ENCODE data around the gene HPCAL1.
"Not testable (repeated sequence)": the region's sequence is repeated elsewhere in the genome, so short reads cannot be mapped to it uniquely, and the experiment has no call there.

HPCAL1 gene

DNA sequence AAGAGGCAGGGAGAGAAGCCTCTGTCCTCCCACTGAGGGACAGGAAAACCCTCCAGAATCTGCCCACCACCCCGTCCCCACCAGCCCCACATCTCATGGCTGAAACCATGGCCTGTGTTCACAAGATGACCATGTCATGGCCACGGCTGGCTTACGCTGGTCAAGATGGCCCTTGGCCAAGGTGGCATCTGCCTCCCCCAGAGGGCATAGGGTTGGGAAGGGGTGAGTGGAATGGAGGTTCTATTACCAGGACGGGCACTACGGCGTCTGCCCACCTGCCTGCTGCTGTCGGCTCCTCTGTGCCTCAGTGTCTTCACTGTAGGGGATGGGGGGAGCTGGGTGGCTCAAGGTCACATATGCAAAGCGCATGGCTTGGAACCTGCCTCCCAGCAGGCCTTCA, 125.7 kb downstream of the HPCAL1 start:
- DNase-seq, result no peak

DNA sequence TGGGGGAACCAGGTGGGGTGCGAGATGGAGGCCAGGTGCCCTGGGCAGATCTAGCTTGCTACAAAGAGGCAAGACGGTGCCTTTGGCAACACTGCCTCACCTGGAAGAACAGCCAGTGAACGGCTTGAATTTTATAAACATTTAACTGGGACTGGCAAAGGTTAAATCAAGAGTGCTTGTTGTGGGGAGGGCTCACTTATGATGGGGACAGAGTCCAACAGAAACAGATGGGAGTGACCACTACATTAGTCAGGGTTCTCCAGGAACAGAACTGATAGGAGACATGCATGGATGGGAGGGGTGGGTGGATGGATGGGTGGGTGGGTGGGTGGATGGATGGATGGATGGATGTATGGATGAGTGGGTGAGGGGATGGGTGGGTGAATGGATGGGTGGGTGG, 126.2 kb downstream of the HPCAL1 start:
- DNase-seq, result no peak

DNA sequence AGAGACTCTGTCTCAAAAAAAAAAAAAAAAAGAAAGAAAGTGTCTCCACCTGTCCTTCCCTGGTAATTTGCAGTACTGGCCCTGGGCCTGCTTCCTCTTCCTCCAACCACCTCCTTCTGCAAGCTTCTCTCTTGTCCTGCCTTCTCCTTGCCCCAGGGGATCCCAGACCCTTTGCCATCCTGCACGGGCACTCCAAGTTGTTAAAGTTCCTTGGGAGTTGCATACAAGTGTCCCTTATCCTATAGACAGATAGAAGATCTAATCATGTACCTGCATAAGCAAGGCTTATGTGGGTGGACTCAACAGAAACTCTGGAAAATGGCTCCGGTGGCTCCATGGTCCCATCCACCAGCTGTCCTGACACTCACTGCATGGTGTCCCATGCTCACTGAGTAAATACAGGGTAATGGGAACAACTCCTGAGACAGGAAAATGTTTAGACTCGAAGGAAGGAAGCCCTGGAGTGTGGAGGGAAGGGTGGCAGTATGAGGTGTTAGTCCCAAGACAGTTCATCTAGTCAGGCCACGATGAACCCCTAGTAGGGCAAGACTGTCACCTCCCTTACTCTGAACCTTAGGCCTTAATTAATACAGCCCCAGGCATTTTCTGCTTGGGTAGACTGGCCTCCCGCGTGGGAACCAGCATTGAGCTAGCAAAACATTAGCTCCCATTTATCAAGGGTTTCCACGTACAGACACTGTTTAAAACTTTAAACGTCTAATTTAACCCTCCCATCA, 128.3 kb downstream of the HPCAL1 start:
- DNase-seq, result no peak

DNA sequence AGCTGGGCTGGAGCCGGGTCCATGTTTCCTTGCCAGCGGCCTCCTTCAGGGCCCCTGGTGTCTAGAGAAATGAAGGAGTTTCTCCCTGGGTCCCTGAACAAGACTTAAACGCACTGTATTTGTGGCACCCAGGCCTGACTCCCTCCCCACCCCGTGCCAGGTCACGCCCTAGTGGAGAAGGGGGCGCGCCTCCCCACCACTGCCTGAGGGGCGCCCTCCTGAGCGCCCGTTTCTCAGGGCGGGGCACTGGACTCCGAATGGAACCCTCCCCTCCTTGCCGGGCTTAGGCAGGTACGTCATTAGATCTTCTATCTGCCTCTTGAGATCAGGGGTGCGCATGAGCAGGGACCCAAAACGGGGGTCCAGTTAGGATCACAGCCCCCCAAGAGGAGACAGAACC, 129.1 kb downstream of the HPCAL1 start:
- no peak for DNase-seq

DNA sequence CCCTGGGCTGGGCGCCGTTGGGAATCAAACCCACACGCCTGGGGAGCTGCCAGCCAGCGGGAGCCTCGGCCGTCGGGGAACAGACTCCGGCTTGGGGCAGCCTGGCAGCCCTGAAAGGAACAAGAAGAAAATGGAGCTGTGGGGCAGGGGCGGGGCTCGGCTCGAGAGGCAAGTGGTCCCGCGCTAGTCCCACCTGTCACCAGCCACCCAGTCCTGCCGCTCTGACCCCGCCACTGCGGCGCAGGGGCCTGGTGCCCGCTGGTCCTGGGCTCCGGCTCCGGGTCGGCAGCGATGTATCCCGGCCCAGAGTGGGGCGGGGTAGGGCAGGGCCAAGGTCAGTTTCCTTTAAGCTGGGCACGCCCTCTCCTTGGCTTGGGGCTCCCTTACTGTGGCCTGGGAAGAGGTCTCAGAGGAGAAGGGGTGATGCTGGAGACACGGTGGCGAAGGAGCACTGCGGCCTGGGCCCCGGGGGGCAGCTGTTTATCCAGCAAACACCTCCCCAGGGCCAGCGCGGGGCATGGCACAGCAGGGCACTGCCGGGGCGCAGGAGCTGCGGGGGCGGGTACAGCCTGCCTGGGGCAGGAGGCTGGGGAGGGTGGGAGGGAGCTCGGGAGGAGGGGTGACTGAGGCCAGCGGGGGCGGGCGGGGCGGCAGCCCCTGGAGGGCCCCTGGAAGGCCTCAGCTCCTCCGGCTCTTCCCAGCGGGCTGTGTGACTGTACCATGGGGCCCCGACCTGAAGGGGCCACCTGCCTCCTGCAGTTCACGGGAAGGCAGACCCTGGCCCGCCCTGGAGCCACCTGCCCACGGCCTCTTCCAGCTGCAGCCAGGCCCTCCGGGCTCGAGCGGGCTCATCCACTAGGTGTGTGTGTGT, 129.8 kb downstream of the HPCAL1 start:
- DNase-seq, result no peak

DNA sequence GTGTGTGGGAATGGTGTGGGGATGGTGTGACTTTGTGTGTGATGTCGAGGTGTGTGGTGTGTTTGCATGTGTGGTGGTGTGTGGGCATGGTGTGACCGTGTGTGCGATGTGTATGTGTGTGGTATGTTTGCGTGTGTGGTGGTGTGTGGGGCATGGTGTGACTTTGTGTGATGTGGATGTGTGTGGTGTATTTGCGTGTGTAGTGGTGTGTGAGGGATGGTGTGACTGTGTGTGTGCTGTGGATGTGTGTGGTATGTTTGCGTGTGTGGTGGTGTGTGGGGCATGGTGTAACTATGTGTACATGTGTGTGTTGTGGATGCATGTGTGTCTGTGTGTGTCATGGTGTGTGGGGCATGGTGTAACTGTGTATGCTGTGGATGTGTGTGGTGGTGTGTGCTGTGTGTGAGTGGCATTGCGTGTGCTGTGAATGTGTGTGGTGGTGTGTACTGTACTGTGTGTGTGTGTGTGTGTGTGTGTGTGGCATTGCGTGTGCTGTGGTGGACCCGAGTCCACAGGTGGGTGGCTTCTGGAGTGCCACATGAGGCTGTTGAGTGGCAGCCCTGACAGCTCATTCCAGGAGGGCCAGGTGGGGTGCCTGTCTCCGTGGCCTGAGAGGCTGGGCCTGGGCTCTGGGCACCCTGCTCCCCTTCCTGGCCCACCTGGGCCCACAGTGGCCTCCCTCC, 130.7 kb downstream of the HPCAL1 start:
- DNase-seq, result no peak

DNA sequence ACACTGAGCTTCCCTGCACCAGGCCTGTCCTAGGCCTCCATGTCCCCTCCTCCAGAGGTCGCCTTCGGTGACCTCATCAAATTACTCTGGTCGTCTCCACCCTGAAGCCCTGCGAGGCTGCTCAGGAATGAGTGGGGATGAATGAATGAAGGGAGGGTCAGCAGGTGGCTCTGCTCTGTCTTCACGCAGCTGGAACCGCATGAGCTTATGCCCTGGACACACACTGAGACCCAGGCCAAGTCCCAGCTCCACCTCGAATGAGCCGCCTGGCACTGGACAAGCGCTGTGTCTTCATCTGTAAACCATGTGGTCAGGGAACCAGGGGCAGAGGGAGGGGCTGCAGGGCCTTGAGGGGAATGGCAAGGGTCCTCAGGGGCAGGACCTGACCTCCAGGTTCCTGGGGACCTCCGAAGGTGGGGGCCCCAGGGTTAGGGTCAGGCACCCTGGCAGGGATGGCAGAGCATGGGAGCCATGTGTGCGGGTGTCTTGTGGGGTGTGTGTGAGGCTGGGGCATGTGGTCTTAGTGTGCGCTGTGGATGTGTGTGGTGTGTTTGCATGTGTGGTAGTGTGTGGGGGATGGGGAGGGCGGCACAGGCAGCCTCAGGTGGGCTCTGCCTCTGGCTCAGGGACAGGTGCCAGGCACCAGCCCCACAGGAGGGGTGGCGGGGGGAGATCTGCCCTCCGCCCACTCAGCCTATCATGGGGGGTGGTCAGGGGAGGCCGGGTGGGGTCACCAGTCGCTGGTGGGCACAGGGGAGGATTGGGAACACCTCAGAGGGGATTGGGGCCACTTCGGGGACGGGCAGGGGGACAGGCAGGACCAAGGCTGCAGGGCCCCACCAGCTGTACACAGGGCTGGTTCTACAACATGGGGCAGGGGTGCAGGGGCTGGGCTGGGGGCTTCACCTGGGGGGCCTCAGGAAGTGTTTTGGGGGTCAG, 131.5 kb downstream of the HPCAL1 start:
- DNase-seq, result no peak

DNA sequence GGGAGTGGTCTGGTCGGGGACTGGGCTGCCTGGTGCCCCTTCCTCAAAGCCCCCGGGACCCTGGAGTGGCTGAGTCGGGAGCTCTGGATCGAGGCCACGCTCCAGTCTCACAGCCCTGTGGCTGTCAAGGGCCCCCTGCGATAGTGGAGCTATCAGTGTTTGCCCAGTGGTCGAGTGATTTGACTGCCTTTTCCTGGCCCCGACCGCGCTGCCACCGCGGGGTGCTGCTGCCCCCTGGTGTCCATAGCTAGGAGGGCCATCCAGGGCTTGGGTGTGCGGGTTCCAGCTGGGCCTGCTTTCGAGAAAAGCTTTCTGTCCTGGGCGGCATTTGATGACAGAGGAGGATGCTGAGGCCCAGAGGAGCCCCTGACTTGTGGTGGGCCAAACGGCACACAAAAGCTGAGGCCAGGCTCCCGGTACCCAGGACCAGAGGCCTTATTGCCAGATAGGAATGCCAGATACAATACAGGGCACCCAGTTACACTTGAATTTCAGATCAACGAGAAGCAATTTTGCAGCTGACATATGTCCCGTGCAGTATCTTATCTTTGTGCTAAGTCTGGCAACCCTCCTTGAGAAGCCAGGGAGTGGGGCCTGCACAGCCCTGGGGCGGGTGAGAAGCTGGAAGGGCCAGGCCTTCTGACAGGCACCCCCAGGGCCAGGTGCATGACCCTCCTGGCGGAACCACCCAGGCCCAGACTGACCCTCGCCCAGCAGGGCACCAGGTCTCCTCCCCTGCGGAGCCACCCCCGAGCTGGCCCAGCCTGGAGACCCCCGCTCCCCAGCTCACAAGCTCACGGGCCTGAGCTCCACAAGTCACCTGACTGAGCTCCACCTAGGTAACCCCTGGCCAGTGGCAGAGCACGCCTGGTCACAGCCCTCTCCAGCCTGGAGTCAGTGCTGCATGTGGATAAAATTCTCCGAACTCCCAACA, 132.4 kb downstream of the HPCAL1 start:
- DNase-seq, result peak; percentile 64

DNA sequence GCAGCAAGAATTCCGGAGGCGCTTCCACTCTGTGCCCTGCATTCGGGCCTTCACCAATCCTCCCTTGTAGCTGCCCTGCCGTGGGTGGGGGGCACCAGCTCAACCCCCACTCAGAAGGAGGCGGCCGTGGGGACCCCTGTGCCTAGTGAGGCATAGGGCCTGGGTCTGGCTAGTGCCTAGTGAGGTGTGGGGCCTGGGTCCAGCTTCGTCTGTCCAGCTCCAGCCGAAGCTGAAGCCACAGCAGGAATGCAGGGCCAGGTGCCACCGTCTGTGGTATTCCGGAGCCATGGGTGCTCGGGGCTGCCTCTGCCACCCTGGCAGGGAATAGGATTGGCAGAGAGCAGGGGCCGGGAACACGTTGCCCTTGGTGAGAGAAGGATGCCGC, 133.1 kb downstream of the HPCAL1 start:
- DNase-seq, result no peak

DNA sequence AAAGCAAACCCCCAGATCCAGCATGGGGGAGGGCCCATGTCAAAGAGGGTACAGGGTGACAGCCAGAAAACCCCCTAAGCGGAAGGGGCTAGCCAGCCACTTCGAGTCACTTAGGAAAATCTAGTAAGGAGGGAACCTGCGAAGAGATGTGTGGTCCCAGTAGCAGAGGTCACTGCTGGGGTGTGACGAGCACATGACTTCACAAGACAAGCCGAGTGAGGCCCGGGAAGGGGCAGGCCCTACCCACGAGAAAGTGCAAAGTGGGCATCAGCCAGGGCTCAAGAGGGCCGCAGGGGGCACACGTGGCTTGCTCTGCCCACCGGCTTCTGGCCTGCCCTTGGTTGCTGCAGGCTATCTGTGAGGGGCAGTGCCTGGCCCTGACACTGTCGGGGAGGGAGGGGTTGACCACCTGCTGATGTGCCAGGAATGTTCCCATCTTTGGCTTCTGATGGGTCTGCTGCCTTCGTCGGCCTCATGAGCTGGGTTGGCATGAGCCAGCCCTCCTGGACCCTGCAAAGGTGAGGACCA, 133.9 kb downstream of the HPCAL1 start:
- DNase-seq, result no peak

DNA sequence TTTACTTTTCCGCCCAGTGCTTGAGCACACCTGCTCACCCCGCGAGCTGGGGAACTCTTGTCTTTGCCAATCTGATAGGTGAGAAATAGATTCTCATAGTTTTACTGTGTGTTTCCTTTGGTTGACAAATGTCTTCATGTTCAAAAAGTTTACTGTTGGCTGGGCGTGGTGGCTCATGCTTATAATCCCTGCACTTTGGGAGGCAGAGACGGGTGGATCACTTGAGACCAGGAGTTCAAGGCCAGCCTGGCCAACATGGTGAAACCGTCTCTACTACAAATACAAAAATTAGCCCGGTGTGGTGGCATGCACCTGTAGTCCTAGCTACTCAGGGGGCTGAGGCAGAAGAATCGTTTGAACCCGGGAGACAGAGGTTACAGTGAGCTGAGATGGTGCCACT, 135.1 kb downstream of the HPCAL1 start:
- no peak for DNase-seq

DNA sequence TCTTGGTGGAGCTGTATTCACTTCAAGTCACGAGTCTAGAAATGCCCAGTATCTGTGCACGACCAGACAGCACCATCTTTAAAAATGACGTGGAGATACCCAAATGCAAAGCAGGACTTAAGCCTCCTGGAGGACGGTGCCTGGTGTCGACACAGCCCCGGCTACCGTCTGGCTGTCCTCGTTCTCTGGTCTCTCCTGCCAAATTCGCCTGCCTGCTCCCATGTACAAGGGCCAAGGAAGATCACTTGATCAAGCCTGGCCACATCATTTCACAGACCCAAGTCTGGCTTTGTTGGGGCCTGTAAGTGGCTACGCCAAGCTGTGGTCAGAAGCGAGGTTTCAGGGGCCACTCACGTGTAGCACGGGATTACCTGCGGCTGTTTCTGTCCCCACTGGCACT, 136.0 kb downstream of the HPCAL1 start:
- no peak for DNase-seq

DNA sequence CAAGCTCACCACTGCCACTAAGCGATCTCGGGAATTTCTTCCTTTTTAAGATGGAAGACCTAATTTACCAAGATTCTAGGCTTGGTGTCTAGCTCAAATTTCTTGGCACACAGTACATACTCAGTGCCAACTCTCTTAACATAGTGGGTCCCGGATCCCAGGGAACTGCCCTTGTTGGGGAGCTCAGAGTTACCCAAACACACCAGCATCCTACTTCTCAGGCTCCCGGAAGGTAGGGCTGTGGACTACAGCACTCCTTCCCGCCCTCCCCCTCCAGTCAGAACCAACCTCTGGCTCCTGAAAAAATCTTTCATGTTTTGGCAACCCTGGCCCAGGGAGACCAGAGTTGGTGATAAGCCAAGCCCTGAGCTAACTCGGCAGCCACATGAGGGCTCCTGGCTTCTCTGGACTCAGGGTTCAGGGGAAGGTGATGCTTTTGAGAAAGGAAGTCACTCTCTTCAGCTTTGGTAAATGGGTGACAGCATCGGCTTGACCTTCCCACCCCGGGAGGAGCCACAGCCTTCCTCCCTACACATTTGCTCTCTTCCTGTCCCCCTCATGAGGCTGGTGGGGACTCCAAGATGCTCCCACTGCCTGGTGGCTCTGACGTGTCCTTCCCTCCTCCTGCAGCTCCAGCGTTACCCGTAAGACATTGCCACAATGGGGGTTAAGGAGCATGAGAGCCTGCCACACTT, 136.6 kb downstream of the HPCAL1 start:
- DNase-seq, result no peak

DNA sequence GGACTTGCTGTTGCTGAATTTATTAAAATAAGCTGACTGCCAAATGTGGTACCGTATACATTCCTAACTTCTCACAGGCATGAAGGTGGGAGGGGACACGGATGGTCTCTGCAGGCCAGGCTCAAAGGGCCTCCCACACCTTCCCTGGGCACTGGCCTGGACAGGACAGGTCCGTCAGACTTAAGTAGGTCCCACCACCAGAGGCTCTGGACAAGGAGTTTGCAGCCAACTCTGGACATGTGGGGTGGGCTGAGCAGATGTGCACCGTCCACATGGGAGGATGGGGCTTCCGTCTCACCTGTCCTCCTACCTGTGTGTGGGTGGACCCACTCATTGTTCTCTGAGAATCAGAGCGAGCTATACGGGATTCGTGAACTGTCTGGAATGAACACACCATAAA, 137.3 kb downstream of the HPCAL1 start:
- DNase-seq, result no peak

DNA sequence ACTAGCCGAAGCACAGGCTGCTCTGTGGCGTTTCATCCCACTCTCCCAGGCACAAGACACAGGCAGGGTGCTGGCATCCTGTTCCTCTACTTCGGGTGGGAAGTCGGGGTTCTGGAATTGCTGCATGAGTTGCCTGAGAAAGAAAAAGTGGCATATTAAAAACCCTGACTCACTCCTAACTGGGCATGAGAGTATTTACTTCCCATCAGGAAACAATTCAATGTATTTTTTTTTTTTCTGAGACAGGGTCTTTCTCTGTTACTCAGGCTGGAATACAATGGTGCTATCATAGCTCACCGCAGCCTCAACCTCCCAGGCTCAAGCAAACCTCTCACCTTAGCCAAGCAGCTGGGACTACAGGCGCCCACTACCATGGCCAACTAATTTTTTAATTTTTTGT, 138.0 kb downstream of the HPCAL1 start:
- no peak for DNase-seq

DNA sequence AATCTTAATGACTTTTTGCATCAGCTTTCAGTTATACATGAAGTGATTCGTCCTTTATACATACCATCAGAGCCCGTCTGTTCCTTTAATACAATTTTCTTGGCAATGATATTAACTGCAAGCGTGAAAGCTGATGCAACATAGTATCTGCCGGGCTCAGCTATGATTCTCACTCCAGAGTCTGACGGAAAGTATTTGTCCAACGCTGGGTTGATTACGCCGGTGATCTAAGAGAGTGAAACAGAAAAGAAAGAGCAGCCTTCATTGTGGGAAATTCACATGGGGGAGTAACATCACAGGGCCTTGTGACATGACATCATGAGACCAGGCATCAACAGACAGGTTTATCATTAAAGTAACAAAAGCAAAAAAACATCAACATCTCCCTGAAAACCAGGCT, 139.2 kb downstream of the HPCAL1 start:
- DNase-seq, result no peak

DNA sequence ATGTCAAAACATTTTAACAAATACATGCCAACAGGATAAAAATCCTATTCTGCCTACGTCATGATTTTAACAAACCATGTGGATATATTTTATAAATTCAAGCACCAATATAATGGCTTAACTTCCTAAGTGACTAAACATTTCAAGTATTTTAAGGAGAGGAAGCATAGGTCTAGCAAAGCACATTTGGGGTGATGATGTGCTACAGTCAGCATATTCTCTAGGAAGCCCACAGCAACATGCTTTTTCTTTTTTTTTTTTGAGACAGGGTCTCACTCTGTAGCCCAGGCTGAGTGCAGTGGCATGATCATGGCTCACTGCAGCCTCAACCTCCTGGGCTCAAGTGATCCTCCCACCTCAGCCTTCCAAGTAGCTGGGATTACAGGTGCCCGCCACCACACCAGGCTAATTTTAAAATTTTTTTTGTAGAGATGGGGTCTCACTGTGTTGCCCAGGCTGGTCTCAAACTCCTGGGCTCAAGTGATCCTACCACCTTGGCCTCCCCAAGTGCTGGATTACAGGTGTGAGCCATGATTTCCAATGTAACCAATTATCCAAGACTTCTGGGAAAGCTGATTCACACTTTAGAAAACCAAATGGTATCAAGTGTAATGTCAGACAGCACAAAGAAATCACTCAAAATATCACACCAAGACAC, 139.9 kb downstream of the HPCAL1 start:
- DNase-seq, result not testable (repeated sequence)

DNA sequence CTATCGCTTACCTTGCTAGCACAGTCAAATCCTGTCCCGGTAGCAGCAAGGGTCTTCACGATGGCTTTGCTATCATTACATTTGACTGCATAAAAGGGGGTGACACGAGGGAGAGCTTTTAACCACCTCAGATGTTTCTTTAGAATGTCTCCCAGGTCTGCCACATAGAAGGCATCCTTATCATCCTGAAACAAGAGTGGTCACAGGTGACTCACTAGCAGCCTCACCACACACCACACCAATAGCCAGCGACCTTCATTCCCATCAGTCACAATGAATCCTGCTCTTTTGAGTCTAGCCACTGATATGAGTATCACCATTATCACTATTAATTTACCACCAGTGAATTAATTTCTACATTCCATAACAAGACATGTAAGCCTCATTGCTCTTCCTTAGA, 141.8 kb downstream of the HPCAL1 start:
- DNase-seq, result no peak

DNA sequence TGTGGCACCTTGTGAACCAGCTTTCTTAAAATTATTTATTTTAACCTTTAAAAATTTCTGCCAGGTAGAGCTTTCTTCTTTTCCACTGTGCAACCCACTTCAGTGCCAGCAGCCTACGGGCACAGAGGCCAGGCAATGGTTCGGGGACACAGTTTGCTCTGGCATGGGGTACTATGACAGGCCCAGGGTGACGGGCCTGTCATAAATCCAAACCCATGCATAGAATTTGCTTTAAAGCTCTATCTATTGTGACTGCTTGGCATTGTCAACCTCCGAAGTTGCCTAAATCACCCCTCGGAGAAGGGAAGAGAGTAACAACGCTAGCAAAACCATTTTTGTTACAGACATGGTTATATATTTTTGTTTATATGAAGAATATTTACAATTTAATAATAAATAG, 143.9 kb downstream of the HPCAL1 start:
- DNase-seq, result no peak

DNA sequence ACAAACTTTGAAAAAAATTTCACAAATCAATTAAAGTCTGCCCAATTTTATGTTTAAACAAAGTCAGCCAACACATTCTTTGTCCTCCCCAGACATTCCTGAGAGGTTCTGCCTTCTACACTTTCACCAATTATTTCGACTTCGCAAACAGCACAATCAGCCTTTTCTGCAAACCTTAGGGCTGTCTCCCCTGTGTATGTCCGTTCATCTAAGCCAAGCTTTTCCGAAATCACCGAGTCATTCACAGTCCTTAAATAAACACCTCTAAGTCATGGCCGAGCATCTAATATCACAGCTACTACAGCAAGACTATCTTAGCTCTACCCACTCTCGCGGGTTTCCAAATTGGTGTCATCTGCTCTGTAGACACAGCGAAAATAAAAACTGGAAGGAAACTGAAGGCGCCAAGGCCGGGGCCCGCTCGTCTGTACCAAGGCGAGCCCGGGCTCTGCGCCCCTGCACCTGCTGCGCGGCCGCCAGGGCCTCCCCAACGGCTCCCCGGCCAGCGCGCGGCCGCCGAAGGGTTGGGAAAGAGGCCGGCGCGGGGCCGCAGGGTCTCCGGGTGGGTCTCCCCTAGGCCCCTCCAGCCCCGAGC, 144.7 kb downstream of the HPCAL1 start:
- DNase-seq, result peak; percentile 24
